ENCODE data around the gene NEUROD2. TPM values are rescaled to one million over a fixed set of nuclear protein-coding genes. Genes with fewer than 3 reads are reported as not detected.
"Not testable (repeated sequence)": the region's sequence is repeated elsewhere in the genome, so short reads cannot be mapped to it uniquely, and the experiment has no call there.

The NEUROD2 gene
- total RNA-seq, 1 donor from 2014 or later = not detected

DNA sequence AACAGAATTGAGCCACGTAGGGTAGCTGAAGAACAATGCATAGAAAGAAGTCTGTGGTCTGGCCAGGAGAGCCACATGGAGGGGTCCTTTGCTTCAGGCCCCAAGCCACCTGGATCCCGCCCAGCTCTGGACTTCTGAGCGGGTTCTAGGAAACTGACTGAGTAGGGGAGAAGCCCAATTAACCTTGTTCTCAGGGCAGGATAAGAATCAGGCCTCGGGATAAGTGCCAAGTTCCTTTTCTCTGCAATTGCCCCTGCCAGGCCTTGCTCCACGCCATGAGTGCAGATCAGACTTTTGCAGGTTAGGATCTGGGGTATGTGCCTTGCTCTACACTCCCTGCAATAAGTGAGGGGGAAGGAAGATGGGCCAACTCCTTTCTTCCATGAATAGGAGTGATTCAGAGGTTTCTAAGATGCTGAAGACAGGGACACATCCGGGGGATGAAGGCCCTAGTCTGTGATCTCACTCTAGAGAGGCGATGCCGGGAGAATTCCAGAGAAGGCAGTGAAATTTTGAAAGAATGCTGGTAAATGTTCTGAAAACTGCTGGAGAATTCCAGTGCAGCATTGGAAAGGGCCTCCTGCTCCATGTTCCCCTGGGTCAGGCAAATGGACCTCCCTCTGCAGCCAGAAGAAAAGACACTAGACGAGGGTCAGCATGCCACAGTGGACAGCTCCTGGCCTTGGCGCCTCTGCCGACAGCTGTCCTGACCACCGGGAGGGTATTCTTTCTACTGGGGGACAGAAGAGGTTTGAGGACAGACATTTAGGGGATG lies 5.8 kb downstream of the NEUROD2 start:
- DNase-seq = no peak

DNA sequence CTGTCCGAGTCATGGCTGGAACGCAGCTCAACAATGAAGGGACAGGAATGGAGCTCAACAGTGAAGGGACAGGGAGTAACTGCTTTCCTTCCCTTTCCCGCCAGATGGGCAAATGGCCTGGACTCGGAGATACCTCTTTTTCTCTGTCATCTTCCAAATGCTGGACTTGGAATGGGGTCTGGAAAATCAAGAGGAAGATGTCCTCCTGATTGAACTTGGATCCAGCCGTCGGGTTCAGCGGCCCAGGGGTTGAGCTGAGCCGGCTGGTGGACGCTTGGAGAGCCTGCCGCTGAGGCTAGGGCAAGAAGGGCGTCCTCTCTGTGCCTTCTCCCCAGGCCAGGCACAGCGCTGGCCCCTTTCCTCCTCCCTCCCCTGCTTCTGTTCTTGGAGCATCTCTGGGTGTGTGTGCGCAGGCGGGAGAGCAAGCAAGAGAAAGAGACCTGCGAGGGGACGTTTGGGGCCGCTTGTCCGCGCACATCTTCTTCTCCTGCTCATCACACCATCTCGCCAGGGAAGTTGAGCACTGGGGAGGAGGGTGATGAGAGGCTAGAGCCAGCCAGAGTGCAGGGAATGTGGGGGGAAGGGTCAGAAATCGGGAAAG lies 6.6 kb downstream of the NEUROD2 start:
- DNase-seq = no peak

DNA sequence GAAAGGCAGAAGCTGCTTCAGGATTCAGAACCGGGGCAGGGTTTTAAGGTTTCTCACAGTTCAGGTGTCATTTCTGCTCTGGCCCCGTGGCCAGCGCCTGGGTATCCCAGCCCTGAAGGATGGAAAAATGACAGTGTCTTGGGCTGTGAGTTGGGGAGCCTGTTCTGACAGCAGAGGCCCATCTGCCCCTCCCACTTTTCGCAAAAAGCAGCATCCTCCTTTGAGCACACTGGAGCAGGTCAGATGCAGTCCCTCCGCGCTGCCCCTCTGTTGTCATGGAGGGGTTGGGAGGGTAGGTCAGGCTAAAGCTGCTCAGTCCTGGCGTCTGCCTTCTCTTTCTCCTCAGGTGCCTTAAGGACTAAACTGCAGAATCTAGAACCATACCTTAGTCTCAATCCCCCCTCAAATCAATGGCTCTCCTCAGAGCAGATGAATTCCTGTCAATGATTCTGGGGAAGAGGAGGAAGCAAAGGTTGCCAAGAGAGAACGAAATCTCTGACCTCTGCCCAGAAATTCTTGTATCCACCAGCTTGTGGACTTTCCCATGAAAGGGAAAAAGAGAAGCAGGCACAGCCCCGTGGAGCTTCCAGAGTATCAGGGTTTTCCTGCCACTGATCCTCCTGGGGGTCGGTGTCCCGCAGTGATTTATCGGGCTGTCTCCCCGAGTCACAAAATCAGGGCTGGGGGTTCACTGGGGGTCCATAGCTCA lies 7.3 kb downstream of the NEUROD2 start:
- no peak for DNase-seq

DNA sequence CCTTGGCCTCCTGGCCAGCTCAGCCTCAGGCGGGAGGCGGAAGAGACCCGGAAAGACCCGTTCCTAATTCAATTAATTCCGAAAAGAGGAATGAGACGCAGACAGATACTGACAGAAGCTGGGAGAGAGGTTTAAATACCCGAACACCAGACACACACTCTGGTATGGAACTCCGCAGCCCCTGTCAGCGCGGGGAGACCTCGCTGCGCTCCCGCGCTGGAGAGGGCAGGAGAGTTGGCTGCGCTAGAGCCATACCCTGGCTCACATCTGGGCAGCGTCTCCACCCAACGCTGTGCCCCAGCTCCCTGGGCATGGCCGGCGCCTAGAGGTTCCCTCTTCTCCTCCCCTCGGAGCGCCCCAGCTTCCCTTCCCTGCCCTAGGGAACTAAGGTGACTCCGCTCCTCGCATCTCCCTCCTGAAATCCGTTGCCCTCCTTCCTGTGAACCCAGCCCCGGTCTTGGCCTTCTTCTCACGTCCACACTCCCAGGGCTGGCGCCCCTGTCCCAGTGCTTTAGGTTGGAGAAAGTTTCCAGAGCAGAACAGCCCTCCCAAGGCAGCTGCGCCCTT lies 8.0 kb downstream of the NEUROD2 start:
- DNase-seq = no peak

DNA sequence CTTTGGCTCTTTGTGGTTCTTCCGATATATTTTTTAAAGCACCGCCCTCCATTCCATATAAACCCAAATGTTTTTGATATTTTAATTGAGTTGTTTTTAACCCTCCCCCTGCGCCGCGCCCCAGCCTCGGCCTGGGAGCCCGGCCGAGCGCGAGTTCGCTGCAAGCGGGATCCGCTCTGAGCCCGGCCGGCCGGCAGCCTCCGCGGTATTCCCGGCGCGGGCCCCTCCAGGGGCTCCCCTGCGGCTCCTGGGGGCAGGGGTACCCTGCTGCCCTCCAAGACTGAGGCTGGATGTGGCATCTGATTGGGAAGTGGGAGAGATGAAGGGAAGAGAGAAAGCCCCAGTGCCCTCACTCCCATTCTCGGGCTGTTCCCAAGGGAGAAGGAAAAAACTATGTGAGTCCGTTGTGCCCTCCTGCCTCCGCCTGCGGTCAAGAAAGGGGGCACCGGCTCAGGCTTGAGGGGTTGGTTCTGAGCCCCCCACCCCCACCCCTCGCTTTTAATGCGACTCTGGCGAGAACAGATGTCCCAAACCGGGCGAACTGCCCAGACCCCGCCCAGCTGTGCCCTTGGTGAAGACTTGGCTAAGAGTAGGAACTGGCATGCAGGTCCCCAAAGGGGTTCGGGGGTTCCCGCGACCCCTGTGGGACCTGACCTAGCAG lies 8.6 kb downstream of the NEUROD2 start:
- peak; percentile 53 for DNase-seq

DNA sequence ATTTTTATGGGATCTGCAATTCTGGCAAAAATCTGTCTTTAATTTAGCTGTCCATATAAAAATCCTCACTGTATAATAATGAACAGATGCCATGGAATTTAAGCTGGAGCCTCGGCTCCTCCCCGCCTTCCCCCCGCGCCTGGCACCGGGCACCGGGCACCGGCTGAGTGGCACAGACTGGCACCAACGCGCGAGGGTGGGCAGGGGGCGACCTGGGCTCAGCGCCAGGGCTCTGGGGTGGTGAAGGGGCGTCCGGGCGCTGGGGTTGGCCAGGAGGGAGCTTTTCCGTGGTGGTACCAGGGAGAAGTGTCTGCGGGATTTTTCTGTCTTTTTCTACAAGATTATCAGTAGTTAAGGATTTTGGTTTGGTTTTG lies 9.1 kb downstream of the NEUROD2 start:
- no peak for DNase-seq

DNA sequence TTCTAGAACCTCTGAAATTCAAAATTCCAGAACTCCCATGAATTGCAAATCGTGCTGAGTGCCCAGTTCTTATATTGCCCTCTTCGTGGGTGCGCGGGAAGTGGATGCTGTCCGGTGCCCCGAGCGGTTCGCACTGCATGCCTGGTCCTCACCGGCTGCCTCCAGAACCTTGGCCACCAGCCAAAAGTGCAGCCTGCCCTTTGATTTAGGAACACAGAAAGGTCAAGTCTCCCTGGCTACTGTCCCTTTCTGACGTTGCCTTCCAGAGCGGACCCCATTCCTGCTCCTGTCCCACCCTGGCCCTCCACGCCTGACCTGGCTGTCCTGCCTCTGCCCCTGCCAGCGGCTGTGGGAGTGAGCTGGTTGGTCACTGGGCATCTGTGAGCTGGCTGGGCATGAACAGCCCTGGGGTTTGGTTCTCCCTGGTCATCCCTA lies 9.7 kb downstream of the NEUROD2 start:
- DNase-seq = no peak

DNA sequence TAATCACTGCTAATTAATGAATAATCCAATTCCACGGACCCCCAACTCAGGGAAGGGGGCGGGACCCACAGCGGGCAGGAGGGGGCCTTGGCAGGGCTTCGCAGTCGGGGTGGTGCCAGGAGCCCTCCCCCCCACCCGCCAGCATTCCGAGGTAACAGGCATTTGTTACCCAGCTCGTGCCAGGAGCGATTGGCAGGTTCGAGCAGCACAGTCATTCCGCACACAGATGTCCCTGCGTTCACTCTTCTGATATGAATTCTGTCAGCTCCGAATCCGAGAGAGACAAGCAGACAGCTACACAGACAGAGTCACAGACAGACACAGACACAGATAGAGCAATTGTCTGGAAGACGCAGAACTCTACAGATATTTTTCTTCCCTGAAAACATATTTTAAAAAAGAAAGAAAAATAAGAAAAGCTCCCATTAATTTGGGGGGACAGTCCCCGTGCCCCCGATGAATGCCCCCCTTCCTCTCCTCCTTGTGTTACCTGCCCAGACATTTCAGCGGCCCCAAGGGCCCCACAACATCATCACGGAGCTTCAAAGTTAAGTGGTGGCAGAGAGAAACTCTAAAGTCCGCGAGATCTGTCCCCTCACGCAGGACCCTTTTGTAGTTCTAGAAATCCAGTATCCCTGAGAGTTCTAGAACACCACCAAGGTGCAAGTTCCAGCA lies 10.2 kb downstream of the NEUROD2 start:
- no peak for DNase-seq

DNA sequence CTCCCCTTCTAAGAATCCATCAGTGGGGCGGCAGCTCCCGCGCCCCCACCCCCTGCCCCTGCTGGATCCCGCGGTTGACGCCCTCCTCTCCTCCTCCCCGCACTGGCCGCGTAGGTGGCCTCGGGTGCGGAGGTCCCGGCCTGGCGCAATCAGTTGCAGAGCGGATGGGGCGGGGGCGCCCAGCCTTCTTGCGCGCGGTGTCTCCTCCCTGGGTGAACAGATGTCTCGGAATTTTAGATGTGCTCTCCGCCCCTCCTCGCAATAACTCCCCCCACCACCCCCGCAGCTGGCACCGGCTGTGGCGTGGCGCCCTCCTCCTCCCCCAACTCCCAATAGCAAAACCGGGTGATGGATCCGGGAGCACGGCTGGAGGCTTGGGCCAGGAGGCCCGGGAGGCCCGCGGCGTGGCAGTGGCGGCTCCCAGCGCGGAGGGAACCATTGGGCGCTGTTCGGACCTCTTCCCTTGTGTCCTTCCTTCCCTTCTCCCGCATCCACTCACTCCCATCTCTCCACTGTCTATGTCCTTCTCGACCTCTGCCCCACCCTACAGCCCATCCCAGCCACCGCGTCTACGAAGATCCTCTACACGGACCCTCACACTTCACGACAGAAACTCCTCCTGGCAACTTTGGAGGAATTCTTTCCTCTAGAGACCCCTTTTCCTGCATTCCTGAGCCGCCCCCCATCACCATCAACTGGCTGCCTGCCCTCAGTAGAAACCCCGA lies 11.0 kb downstream of the NEUROD2 start:
- DNase-seq = no peak

DNA sequence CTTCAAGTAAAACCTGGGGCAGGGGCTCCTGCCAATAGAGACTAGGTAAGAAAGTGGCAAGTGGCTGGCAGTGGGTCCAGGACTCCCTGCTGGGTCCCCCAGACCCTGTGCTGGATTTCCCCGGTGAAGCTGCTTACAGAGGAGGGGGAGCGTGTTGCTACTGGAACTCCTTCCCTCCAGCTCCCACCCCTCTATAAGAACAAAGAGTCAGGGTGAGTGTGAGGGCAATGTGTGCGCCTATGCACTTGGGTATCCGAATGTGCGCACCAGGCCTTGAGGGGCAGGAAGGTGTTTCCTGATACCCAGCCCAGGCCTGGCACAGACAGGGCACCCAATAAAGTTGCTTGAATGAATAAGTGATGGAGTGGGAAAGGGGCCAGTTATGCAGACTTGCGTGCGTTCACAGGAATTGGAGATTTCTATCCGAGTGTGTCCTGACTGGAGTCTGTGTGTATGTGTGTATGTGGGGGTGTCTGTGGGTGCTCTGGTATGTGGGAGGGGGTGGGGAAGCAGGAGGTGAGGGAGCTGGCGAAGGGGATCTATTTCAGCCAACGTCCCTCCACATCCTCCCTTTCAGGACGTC lies 11.7 kb downstream of the NEUROD2 start:
- no peak for DNase-seq

DNA sequence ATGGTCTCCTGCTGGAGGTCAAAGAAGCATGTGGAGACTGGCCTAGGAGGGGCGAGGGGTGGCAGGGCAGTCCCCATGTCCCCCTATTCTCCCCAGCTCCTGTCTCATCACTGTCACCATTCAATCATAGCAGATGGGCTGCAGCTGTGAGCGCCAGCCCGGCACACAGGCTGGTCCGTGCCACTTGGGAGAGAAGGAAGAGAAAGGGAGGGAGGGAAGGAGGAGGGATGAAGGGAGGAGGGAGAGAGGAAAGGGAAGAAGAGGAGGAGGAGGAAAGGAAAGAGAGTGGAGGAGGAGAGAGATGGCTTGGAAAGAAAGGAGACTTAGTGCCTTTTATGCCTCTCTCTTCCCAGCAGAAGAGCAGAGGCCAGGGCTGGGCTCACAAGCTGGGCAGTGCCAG lies 12.4 kb downstream of the NEUROD2 start:
- no peak for DNase-seq

DNA sequence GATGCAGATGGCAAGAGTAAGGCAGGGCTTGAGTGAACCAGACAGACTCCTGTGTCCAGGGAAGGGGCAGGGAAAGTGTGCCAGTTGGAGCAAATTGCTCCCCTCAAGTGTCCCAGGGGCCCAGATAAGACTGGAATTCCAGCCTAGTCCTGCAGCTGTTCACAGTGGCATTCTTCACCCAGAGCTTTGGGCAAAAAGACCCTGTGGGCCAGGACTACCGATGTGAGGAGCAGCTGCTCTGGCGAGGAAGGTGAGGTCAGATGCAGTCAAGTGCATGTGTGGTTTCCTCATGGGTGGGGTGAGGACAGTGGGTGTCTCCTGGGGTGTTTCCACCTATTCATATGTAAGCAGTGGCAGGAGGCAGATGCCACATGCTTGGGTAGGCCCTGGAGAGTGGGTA lies 14.3 kb downstream of the NEUROD2 start:
- no peak for DNase-seq

DNA sequence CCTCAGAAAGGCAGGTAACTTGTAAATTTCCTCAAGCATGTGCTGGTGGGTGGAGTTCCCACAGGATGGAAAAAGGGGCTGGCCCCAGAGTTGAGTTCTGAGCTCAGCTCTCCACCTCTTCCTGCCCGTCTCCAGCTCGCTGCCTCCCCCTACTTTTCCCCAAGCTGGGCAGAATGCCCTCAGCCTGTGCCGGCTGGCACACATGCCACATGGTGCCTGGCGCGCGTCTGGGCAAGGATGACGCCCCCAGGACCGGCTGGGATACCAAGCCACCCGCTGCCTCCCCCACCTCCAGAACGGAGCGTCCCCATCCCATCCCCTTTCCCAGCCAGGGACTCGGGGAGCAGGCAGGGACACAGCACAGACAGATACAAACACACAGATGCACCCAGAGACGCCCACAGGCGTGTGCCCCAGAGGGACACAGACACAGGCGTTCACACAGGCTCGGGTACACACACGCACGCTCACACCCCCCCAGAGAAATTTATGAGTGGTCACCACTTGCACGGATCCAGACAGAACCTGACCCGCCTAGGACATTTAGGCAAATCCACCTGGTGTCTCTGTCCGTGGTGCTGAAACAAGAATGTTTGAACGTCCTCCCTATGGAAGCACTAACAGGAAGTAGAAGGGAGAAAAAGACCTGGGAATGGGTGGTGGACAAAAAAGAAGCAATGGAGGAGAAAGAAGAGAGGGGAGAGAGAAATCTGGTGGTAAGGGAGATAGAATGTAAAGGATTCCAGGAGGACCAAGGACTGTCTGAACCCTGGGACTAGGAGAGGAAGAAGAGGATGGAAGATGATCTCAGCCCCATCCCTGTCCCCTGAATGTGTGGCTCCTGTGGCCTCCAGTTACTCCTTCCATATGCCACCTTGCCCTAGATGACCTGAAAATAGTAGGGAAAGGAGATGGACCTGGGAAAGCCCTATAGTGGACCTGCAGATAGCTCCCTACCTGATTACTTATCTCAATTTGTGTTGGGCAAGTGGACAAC lies 15.5 kb downstream of the NEUROD2 start:
- peak; percentile 86 for DNase-seq

DNA sequence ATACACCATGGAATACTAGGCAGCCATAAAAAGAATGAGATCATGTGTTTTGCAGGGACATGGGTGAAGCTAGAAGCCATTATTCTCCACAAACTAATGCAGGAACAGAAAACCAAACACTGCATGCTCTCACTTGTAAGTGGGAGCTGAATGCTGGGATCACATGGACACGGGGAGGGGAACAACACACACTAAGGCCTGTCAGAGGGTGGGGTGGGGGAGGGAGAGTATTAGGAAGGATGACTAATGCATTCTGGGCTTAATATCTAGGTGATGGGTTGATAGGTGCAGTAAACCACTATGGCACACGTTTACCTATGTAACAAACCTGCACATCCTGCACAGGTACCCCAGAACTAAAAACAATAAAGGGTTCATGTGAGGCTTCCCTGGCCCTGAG lies 17.5 kb downstream of the NEUROD2 start:
- not testable (repeated sequence) for DNase-seq

DNA sequence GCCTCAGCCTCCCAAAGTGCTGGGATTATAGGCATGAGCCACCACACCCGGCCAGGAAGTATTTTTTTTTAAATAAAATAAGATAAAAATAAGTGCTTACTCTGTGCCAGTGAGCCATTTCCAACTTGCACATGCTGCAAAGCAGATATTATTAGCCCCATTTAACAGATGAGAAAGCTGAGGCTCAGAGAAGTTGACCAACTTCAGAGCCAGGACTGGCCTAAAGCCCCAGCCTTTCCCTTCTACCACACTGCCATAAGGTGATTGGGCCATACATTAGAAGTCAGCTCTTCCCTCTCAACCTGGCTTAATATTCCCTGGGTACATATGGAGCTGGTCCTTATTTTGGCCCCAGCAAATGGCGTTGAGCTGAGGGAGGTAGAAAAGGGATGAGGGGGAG lies 25.1 kb downstream of the NEUROD2 start:
- no peak for DNase-seq

DNA sequence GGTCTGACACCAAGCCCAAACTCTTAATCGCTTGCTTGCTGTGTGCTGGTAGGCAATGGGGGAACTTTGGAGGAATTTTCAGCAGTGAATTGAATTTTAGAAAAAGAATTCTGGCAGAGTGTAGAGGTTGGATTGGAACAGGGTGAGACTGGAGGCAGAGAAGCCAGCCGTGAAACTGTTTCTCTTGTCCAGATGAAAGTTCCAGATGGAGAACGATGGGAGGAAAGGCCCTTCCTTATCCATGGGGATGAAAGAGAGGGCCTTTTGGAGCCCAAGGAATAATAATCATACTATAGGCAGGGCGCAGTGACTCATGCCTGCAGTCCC lies 26.0 kb downstream of the NEUROD2 start:
- no peak for DNase-seq

DNA sequence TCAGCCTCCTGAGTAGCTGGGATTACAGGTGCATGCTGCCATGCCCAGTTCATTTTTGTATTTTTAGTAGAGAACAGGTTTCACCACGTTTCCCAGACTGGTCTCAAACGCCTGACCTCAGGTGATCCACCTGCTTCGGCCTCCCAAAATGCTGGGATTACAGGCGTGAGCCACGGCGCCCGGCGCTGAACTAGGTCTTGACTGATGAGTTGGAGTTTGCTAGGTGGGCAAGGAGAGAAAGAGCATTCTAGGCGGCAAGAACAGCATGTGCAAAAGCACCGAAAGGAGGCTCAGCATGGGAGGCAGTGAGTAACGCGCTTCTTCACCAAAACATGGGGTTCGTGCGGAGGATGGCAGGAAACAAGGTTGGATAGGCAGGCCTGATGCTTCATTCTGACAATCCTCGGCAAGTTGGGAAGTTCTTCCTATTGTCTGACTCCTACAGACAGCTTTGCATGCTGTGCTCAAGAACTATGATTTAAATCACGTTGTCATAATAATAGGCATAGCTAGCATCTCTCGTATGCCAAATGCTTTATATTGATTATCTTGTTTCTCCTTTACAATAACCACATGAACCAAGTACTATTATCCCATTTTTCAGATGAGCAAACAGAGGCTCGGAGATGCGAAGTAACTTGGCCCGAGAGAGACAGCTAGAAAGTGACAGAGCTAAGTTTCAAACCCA lies 26.5 kb downstream of the NEUROD2 start:
- no peak for DNase-seq

DNA sequence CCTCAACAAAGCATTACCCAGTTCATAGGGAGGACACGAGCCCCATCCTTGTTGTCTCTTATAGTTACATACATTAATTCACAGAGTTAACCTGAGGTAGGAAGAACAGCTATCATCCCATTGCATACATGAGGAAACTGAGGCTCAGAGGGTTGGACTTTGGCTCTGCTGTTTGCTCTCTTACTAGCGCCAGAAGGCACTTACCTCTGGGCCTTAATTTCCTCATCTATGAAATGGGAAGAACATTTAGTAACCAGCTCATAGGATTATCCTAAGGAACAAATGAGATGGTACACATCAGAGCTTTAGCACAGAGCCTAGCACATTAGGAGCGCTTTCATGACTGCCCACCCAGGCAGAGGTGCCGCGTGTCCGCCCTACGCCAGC lies 27.6 kb downstream of the NEUROD2 start:
- no peak for DNase-seq
